ENCODE results near the gene P3H3. TPM values are rescaled to one million over a fixed set of nuclear protein-coding genes. Genes with fewer than 3 reads are reported as not detected.

The P3H3 gene
- total and polyA plus RNA-seq, 2 experiments from 2014 or later: 16.4 to 38.2 TPM

GRCh38 chr12:6851921-6852650 is 23.9 kb downstream of the P3H3 start, which contains the start of gene USP5:
Gene USP5 (plus strand): TSS chr12:6852150. CDS start chr12:6852180, 30 bp downstream.
- Mint-ChIP-seq H3K36me3 (ENCODE audit: low read depth) (peaks cover 51% of the 10 kb centered on the region), H3K27me3 (ENCODE audit: insufficient read depth, low read depth, poor library complexity) (peaks cover 24% of the 10 kb centered on the region), H3K9me3 (no peaks in the 10 kb centered on the region), H3K4me1 (peaks cover 15% of the 10 kb centered on the region), H3K4me3 (peak within 1 kb of the TSS; percentile 95), H3K27ac (peak within 1 kb of the TSS; percentile 99)
- Histone ChIP-seq H3K4me1 (ENCODE audit: insufficient read depth) (peaks cover 19% of the 10 kb centered on the region), H3K4me3 (peak within 1 kb of the TSS; percentile 80), H3K9me2 (ENCODE audit: insufficient read depth) (no peaks in the 10 kb centered on the region), H3K27ac (ENCODE audit: low read depth) (peak within 1 kb of the TSS; percentile 20; the same call in 1 of the 2 replicates), H2AFZ (peak within 1 kb of the TSS; percentile 69), H3K4me2 (peak within 1 kb of the TSS; percentile 83), H3K36me3 (ENCODE audit: insufficient read depth) (peaks cover 31% of the 10 kb centered on the region), H3K27me3 (ENCODE audit: insufficient read depth) (no peaks in the 10 kb centered on the region), H4K20me1 (replicated peaks; ENCODE audit: insufficient read depth) (peaks cover 4% of the 10 kb centered on the region; the same call in 1 of the 2 replicates), H3F3A (replicated peaks; ENCODE audit: low read depth) (peaks cover 14% of the 10 kb centered on the region; the same call in 1 of the 2 replicates), H3K79me2 (replicated peaks; ENCODE audit: insufficient read depth) (peaks cover 41% of the 10 kb centered on the region)
- ATAC-seq: peak; percentile 81
- DNase-seq (ENCODE audit: low spot score): peak; percentile 100
- no peak for TF ChIP-seq EZH2 (IDR thresholded peaks at IDR 0.05; ENCODE audit: low read depth, unreplicated experiment)
- TF ChIP-seq ZNF114 (CRISPR knock-in tag; IDR thresholded peaks at IDR 0.05): peak; percentile 98; the same call in 1 of the 2 replicates
- TF ChIP-seq, protein P1, sequence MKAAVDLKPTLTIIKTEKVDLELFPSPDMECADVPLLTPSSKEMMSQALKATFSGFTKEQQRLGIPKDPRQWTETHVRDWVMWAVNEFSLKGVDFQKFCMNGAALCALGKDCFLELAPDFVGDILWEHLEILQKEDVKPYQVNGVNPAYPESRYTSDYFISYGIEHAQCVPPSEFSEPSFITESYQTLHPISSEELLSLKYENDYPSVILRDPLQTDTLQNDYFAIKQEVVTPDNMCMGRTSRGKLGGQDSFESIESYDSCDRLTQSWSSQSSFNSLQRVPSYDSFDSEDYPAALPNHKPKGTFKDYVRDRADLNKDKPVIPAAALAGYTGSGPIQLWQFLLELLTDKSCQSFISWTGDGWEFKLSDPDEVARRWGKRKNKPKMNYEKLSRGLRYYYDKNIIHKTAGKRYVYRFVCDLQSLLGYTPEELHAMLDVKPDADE (IDR thresholded peaks at IDR 0.05): peak; percentile 100
- peak; percentile 83 for TF ChIP-seq CREB1 (CRISPR knock-in tag; IDR thresholded peaks at IDR 0.05; ENCODE audit: low read depth)
- TF ChIP-seq ZNF331 (CRISPR knock-in tag; IDR thresholded peaks at IDR 0.05; ENCODE audit: low read depth): peak; percentile 58; the same call in 1 of the 2 replicates
- TF ChIP-seq ZNF462 (CRISPR knock-in tag; IDR thresholded peaks at IDR 0.05): no peak
- TF ChIP-seq POLR2AphosphoS5 (IDR thresholded peaks at IDR 0.05; ENCODE audit: low read depth): peak; percentile 77
